Muscle layer of colon (tissue), 2 donors: Measurements from ENCODE around the gene METTL24.
A peak's percentile ranks its signal among the peaks of the same experiment; 100 is the strongest.

ENCODE experiments used
- H3K27ac ChIP-seq: one replicate; pipeline ENCODE4 v1.7.0; 2013; ENCODE audit warnings: low read depth, mild to moderate bottlenecking, low read length, moderate library complexity
- H3K27me3 ChIP-seq, 2 donors: one replicate each; pipeline ENCODE4 v1.7.0; 2013; ENCODE audit warnings: low read length in 2 of 2, mild to moderate bottlenecking in 2 of 2; ENCODE audit not compliant: insufficient read depth in 2 of 2, control insufficient read depth in 1 of 2
- H3K36me3 ChIP-seq: one replicate; pipeline ENCODE4 v1.7.0; 2013; ENCODE audit warnings: mild to moderate bottlenecking, low read length; ENCODE audit not compliant: insufficient read depth
- H3K4me1 ChIP-seq: one replicate; pipeline ENCODE4 v1.7.0; 2013; ENCODE audit warnings: mild to moderate bottlenecking, low read length; ENCODE audit not compliant: insufficient read depth
- H3K4me3 ChIP-seq, 2 donors: one replicate each; pipeline ENCODE4 v1.7.0; 2013; ENCODE audit warnings: low read length in 2 of 2, low read depth in 1 of 2, mild to moderate bottlenecking in 1 of 2, moderate library complexity in 1 of 2
- H3K9ac ChIP-seq: one replicate; pipeline ENCODE4 v1.7.0; 2013; ENCODE audit warnings: low read length
- H3K9me3 ChIP-seq: one replicate; pipeline ENCODE4 v1.7.0; 2013; ENCODE audit warnings: mild to moderate bottlenecking, low read length
- donor health status: abdominal sarcoma.
- donor health status: Adenocarcinoma of cecum.

METTL24 gene

GRCh38 chr6:110334423-110335180 lies 23.5 kb downstream of the METTL24 start:
- no peaks in the 10 kb centered on the region for H3K27me3 ChIP-seq
- no peaks in the 10 kb centered on the region for H3K9me3 ChIP-seq
- no peaks in the 10 kb centered on the region for H3K36me3 ChIP-seq
- H3K4me1 ChIP-seq = peaks cover 70% of the 10 kb centered on the region
- no peak overlapping the region for H3K4me3 ChIP-seq
- H3K27ac ChIP-seq = peak overlapping the region; percentile 36
- no peak overlapping the region for H3K9ac ChIP-seq

GRCh38 chr6:110332281-110332680 lies 25.9 kb downstream of the METTL24 start:
- no peaks in the 10 kb centered on the region for H3K9me3 ChIP-seq
- H3K4me1 ChIP-seq = peaks cover 75% of the 10 kb centered on the region
- H3K27ac ChIP-seq = peak overlapping the region; percentile 31

DNA sequence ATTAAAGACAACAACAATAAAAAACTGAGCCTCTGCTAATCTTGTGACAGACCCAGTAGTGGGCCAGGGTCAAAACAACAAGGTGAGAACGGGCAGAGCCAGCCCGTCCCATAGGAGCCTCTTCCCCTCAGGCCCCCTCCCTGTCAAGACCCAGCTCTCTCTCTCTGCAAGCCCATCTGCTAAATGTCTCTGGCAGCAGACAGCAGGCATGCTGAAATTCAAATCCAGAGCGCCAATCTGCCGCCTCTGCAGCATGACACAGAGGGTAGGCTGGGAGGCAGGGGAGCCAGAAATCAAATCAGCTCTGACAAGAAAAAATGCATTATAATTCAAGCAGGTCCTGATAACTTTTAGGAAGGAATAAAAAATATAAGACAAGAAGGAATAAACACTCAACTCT lies 26.3 kb downstream of the METTL24 start:
- peak overlapping the region; percentile 18 for H3K27ac ChIP-seq

More at GRCh38 chr6:110332281-110332680, 25.9 kb downstream of the METTL24 start:
- Histone ChIP-seq H3K27me3 (no peaks in the 10 kb centered on the region), H3K36me3 (no peaks in the 10 kb centered on the region), H3K9ac (no peak overlapping the region), H3K4me3 (no peak overlapping the region)

GRCh38 chr6:110331390-110331789 lies 26.8 kb downstream of the METTL24 start:
- Histone ChIP-seq H3K27ac (peak overlapping the region; percentile 18), H3K4me1 (peaks cover 82% of the 10 kb centered on the region), H3K9me3 (no peaks in the 10 kb centered on the region), H3K36me3 (no peaks in the 10 kb centered on the region), H3K9ac (no peak overlapping the region), H3K4me3 (no peak overlapping the region), H3K27me3 (no peaks in the 10 kb centered on the region)

More for the DNA sequence above, 26.3 kb downstream of the METTL24 start:
- H3K9me3 ChIP-seq = no peaks in the 10 kb centered on the region
- no peaks in the 10 kb centered on the region for H3K36me3 ChIP-seq
- no peak overlapping the region for H3K4me3 ChIP-seq
- H3K4me1 ChIP-seq = peaks cover 77% of the 10 kb centered on the region
- no peaks in the 10 kb centered on the region for H3K27me3 ChIP-seq
- no peak overlapping the region for H3K9ac ChIP-seq

DNA sequence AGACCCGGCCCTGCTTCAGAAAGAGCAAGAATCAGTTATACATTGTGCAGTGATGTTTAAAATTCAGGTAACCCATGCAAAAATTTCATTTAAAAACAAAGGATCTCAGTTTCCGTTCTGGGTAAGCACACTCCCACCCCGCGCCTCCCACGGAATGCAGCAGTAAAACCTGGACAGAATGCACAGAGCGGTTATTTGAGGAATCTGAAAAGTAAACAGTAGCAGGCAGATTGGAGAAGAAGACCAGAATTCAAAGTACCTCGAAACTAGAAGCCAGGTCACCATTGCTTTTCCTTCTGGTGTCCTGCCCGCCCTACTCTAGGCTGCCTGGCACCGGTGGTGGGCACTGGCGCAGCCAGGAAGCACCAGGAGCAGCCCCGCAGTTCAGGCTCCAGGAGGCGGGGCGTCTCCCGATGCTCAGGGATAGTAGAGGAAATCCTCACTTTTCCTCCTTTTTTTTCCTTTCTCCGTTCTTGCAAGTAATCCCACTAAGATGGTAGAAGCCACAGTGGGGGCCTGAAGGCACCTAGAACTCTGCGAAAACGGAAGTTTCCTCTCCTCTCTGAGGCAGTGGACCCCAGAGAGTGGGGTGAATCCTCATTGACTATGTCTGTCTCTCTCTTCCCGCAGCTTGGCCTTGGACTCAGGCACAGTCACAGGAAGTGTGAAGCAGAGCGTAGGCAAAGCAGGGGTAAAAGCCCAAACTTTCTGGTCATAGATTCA lies 28.3 kb downstream of the METTL24 start:
- Histone ChIP-seq H3K4me1 (peaks cover 92% of the 10 kb centered on the region), H3K4me3 (peak overlapping the region in 1 of 2 donors; percentile 22), H3K27ac (peak overlapping the region; percentile 71), H3K36me3 (no peaks in the 10 kb centered on the region), H3K9ac (peak overlapping the region; percentile 36), H3K27me3 (no peaks in the 10 kb centered on the region), H3K9me3 (no peaks in the 10 kb centered on the region)

- Histone ChIP-seq H3K27ac (peak overlapping the region; percentile 71), H3K27me3 (no peaks in the 10 kb centered on the region), H3K36me3 (no peaks in the 10 kb centered on the region), H3K9me3 (no peaks in the 10 kb centered on the region), H3K4me3 (peak overlapping the region in 1 of 2 donors; percentile 22), H3K9ac (no peak overlapping the region), H3K4me1 (peaks cover 92% of the 10 kb centered on the region)
Observed at GRCh38 chr6:110329348-110329713, 28.8 kb downstream of the METTL24 start.

DNA sequence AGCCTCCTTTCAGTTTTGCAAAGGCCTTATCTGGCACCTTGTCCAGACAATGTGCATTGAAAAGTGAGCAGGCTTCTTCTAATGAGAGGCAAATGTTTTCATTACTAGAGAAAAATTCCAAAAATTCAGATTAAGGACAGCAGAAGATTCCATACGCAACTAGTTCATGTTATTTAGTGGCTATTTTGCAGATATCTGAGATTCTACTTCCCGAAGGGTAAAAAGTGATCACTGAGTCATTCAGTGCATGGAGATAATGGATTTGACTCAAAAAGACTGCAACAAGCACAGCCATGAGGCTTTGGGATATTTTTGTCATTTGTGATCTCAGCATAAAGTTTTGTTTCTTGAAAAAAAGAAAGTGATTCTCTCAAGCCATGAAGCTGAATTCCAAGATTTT lies 29.9 kb downstream of the METTL24 start:
- Histone ChIP-seq H3K4me3 (no peak overlapping the region), H3K4me1 (peaks cover 98% of the 10 kb centered on the region), H3K9ac (no peak overlapping the region), H3K27me3 (no peaks in the 10 kb centered on the region), H3K36me3 (no peaks in the 10 kb centered on the region), H3K9me3 (no peaks in the 10 kb centered on the region), H3K27ac (peak overlapping the region; percentile 68)

- H3K9ac ChIP-seq = no peak overlapping the region
Observed at GRCh38 chr6:110327391-110327790, 30.8 kb downstream of the METTL24 start.

DNA sequence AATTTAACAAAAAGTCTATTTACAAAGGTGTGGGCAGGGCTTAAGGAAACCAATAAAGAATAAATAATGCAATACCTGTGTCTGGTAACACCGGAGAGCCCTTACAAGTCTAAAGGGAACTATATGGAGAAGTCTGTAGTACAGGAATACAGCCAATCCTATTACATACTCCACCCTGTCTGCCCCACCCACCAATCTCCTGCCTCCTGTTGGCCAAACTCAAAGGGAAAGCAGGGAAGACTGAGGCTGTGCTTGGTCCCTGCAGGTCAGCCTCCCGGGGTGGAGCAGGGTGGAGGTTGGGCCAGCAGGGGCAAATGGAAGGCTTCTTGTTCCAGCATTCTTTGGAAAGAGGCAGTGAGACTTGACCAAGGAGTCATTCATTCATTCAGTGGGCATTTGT lies 31.5 kb downstream of the METTL24 start:
- no peaks in the 10 kb centered on the region for H3K27me3 ChIP-seq
- peak overlapping the region; percentile 68 for H3K27ac ChIP-seq
- peaks cover 98% of the 10 kb centered on the region for H3K4me1 ChIP-seq
- H3K4me3 ChIP-seq = no peak overlapping the region
- no peak overlapping the region for H3K9ac ChIP-seq
- no peaks in the 10 kb centered on the region for H3K9me3 ChIP-seq
- H3K36me3 ChIP-seq = peaks cover 9% of the 10 kb centered on the region

More at GRCh38 chr6:110327391-110327790, 30.8 kb downstream of the METTL24 start:
- Histone ChIP-seq H3K27me3 (no peaks in the 10 kb centered on the region), H3K4me1 (peaks cover 98% of the 10 kb centered on the region), H3K27ac (peak overlapping the region; percentile 68), H3K4me3 (no peak overlapping the region), H3K9me3 (no peaks in the 10 kb centered on the region), H3K36me3 (peaks cover 2% of the 10 kb centered on the region)

- H3K9me3 ChIP-seq = no peaks in the 10 kb centered on the region
- H3K9ac ChIP-seq = no peak overlapping the region
- H3K4me3 ChIP-seq = no peak overlapping the region
- peaks cover 95% of the 10 kb centered on the region for H3K4me1 ChIP-seq
- peaks cover 9% of the 10 kb centered on the region for H3K36me3 ChIP-seq
- H3K27me3 ChIP-seq = no peaks in the 10 kb centered on the region
- H3K27ac ChIP-seq = peak overlapping the region; percentile 61
Observed at GRCh38 chr6:110326057-110326456, 32.1 kb downstream of the METTL24 start.

DNA sequence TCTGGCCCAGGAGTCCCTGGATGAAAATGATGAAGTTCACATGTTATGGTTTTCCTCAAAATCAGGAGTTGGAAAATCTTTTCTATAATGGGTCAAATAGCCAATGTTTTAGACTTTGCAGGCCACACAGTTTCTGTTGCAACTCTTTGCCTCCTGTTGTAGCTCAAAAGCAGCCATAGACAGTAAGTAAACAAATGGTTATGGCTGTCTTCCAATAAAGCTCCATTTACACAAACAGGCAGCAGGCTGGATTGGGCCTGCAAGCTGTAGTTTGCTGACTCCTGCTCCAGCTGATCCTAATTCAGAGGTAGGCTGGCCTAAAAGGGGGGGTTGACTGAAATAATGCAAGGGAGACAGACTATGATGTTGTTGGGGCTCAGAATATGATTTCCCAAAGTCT lies 33.0 kb downstream of the METTL24 start:
- H3K4me1 ChIP-seq = peaks cover 87% of the 10 kb centered on the region
- H3K9me3 ChIP-seq = no peaks in the 10 kb centered on the region
- no peaks in the 10 kb centered on the region for H3K27me3 ChIP-seq
- H3K4me3 ChIP-seq = no peak overlapping the region
- H3K9ac ChIP-seq = no peak overlapping the region
- H3K27ac ChIP-seq = peak overlapping the region; percentile 65
- H3K36me3 ChIP-seq = peaks cover 9% of the 10 kb centered on the region
